Lung (tissue), 12 donors: ENCODE results near the gene LRRC55. TPM values are rescaled to one million over a fixed set of nuclear protein-coding genes. Genes with fewer than 3 reads are reported as not detected.

ENCODE experiments used
- ATAC-seq: fragments of 200-7000 bp; cut with Tn5 transposase; one replicate; pipeline ENCODE4 v1.9.1; 2020; ENCODE audit warnings: moderate number of reproducible peaks; ENCODE audit not compliant: insufficient read depth, low FRiP score
- DNase-seq, 3 donors: peaks; one replicate each; pipeline ENCODE4 v3.0.0-alpha.2; 2013 to 2017
- H3K27ac ChIP-seq, 2 donors: one replicate each; pipeline ENCODE4 v1.5.1; 2013; ENCODE audit warnings: mild to moderate bottlenecking in 2 of 2, moderate library complexity in 2 of 2, control low read depth in 1 of 2, inconsistent platforms in 1 of 2, low read depth in 1 of 2, low read length in 1 of 2
- H3K27me3 ChIP-seq, 3 donors: one replicate each; pipeline ENCODE4 v1.5.1; 2013; ENCODE audit warnings: low read length in 2 of 3; ENCODE audit not compliant: control insufficient read depth in 3 of 3, insufficient read depth in 3 of 3
- H3K36me3 ChIP-seq, 4 donors: one replicate each; pipeline ENCODE4 v1.5.1; 2013; ENCODE audit warnings: low read length in 4 of 4, mild to moderate bottlenecking in 1 of 4, moderate library complexity in 1 of 4; ENCODE audit not compliant: control insufficient read depth in 4 of 4, insufficient read depth in 4 of 4
- H3K4me1 ChIP-seq, 5 donors: one replicate each; pipeline ENCODE4 v1.5.1; 2013; ENCODE audit warnings: low read length in 5 of 5, mild to moderate bottlenecking in 2 of 5, moderate library complexity in 1 of 5; ENCODE audit not compliant: control insufficient read depth in 5 of 5, insufficient read depth in 5 of 5
- H3K4me3 ChIP-seq: one replicate; pipeline ENCODE4 v1.5.1; 2013; ENCODE audit warnings: mild to moderate bottlenecking, control low read depth, moderate library complexity
- H3K9ac ChIP-seq, 2 donors: one replicate each; pipeline ENCODE4 v1.5.1; 2013; ENCODE audit warnings: low read length in 2 of 2, control low read depth in 1 of 2; ENCODE audit not compliant: insufficient read depth in 1 of 2
- H3K9me3 ChIP-seq, 4 donors: one replicate each; pipeline ENCODE4 v1.5.1; 2013; ENCODE audit warnings: low read length in 3 of 4, mild to moderate bottlenecking in 1 of 4, moderate library complexity in 1 of 4; ENCODE audit not compliant: control insufficient read depth in 4 of 4, insufficient read depth in 3 of 4
- CTCF ChIP-seq: IDR thresholded peaks from 2 replicates; pipeline ENCODE4 v1.5.1; 2012; ENCODE audit warnings: mild to moderate bottlenecking; ENCODE audit errors: control extremely low read depth, extremely low read depth
- WGBS, 2 donors: extraction: QIAGEN DNeasy Blood & Tissue Kit; methylation state at CpG; one replicate each; pipeline ENCODE4 v1.1.7; 2013; 5-methylcytosine and 5-hydroxymethylcytosine counted together
- polyA plus RNA-seq, 2 donors: library from polyadenylated mRNA; stranded (reverse); fragments of 200-250 nt; gene quantifications; one replicate each; pipeline ENCODE4 v1.2.1, GENCODE V29; 2013
- total RNA-seq, 2 donors: library from RNA; depleted of rRNA in 1 of 2; stranded (reverse); fragments of >200 nt in 1 of 2; gene quantifications; one replicate each; pipeline ENCODE4 v1.2.1, GENCODE V29; 2014 to 2021
- donor health status: control.
- donor health status: control.
- donor health status: Bipolar disorder and iron deficiency.
- donor health status: healthy.
- donor health status: DM: yes; HTN: yes; CAD: no.

Gene LRRC55
- total and polyA plus RNA-seq, 4 donors = 0.02 to 2.9 (median 0.09) TPM

GRCh38 chr11:57233702-57234101, 51.9 kb downstream of the LRRC55 start:
- H3K9ac ChIP-seq = no peak overlapping the region
- H3K36me3 ChIP-seq = no peaks in the 10 kb centered on the region
- no peak for ATAC-seq
- H3K9me3 ChIP-seq = no peaks in the 10 kb centered on the region
- H3K27me3 ChIP-seq = no peaks in the 10 kb centered on the region
- peaks cover 0 to 29% (median 5%) of the 10 kb centered on the region in 5 donors for H3K4me1 ChIP-seq
- no peak overlapping the region for H3K27ac ChIP-seq
- H3K4me3 ChIP-seq = no peak overlapping the region
- no peak for DNase-seq
- WGBS, 2 donors = 49 to 57% methylated on average over 5 of the region's 5 CpGs
- TF ChIP-seq CTCF = no peak

GRCh38 chr11:57235761-57236703, 54.3 kb downstream of the LRRC55 start:
- no peak for TF ChIP-seq CTCF
- ATAC-seq = no peak
- WGBS, 2 donors = 69 to 73% methylated on average over 39 of the region's 39 CpGs
- no peaks in the 10 kb centered on the region for H3K27me3 ChIP-seq
- no peaks in the 10 kb centered on the region for H3K9me3 ChIP-seq
- peak overlapping the region; percentile 24 to 54 for H3K27ac ChIP-seq
- DNase-seq = no peak
- H3K4me3 ChIP-seq = no peak overlapping the region
- H3K4me1 ChIP-seq = peaks cover 0 to 34% (median 7%) of the 10 kb centered on the region in 5 donors
- H3K36me3 ChIP-seq = no peaks in the 10 kb centered on the region
- no peak overlapping the region for H3K9ac ChIP-seq

- DNase-seq (peak in 2 of 3 donors; percentile 29 to 70), ATAC-seq (no peak)
- H3K27me3 ChIP-seq = no peaks in the 10 kb centered on the region
- H3K4me3 ChIP-seq = no peak within 1 kb of the TSS
- H3K4me1 ChIP-seq = peaks cover 0 to 41% (median 9%) of the 10 kb centered on the region in 5 donors
- H3K36me3 ChIP-seq = no peaks in the 10 kb centered on the region
- H3K9ac ChIP-seq = no peak within 1 kb of the TSS
- no peaks in the 10 kb centered on the region for H3K9me3 ChIP-seq
- peak within 1 kb of the TSS; percentile 24 to 54 for H3K27ac ChIP-seq
- WGBS, 2 donors = 9 to 24% methylated on average over 6 of the region's 6 CpGs
- TF ChIP-seq CTCF = no peak
Measured at GRCh38 chr11:57237204-57237681, 55.5 kb downstream of the LRRC55 start, which contains the start of gene APLNR. TSS of gene APLNR (minus strand) at chr11:57237250. CDS start at chr11:57237004, 246 bp downstream.
